ENCODE measurements around the gene RGR.

GRCh38 chr10:84292502-84292901 is 47.6 kb downstream of the RGR start:
- no peak for TF ChIP-seq CTCF (IDR thresholded peaks at IDR 0.05)
- no peak for TF ChIP-seq POLR2A (IDR thresholded peaks at IDR 0.05)

All from heart left ventricle (tissue), 13 donors.